ENCODE data around the gene LRCH3.
"Not testable (repeated sequence)": the region's sequence is repeated elsewhere in the genome, so short reads cannot be mapped to it uniquely, and the experiment has no call there.

Gene LRCH3

DNA sequence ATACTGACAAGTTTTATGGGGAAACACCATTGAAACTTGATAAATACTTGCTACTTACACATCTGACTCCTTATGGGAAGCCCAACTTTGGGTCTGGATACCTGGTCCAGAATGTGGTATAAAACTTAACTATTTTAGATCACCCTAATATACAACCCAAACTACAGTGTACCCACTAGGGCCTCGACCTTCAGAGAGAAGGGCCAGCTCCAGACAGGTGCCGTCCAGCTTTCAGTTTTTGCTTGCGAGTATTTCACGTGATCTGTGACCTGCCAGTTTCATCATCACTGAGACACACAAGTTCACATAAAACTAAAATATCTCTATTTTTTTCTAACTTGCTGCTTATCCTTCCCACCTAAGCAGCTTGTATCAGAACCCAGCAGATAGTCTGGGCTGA is 99.6 kb downstream of the LRCH3 start:
- no peaks in the 10 kb centered on the region for H3K36me3 ChIP-seq (ENCODE audit: insufficient read depth, low read length)
- no peaks in the 10 kb centered on the region for H3K9me3 ChIP-seq (ENCODE audit: low read length)
- no peaks in the 10 kb centered on the region for H3K4me1 ChIP-seq (ENCODE audit: insufficient read depth, low read length)
- no peak overlapping the region for H3K9ac ChIP-seq (ENCODE audit: low read length)
- no peaks in the 10 kb centered on the region for H3K27me3 ChIP-seq (ENCODE audit: control insufficient read depth in 1 of 2, insufficient read depth in 2 of 2, low read length in 2 of 2)
- H3K27ac ChIP-seq (ENCODE audit: low read depth, low read length): no peak overlapping the region
- no peak overlapping the region for H3K4me3 ChIP-seq (ENCODE audit: low read depth in 1 of 2, low read length in 2 of 2)

- no peaks in the 10 kb centered on the region for H3K4me1 ChIP-seq (ENCODE audit: insufficient read depth, low read length)
- H3K27ac ChIP-seq (ENCODE audit: low read depth, low read length): no peak overlapping the region
- H3K27me3 ChIP-seq (ENCODE audit: control insufficient read depth in 1 of 2, insufficient read depth in 2 of 2, low read length in 2 of 2): no peaks in the 10 kb centered on the region
- H3K36me3 ChIP-seq (ENCODE audit: insufficient read depth, low read length): no peaks in the 10 kb centered on the region
- no peak overlapping the region for H3K9ac ChIP-seq (ENCODE audit: low read length)
- H3K9me3 ChIP-seq (ENCODE audit: low read length): no peaks in the 10 kb centered on the region
- no peak overlapping the region for H3K4me3 ChIP-seq (ENCODE audit: low read depth in 1 of 2, low read length in 2 of 2)
Observed at GRCh38 chr3:197892162-197892561, 101.1 kb downstream of the LRCH3 start.

GRCh38 chr3:197896421-197896820 is 105.4 kb downstream of the LRCH3 start:
- Histone ChIP-seq H3K9me3 (ENCODE audit: low read length) (no peaks in the 10 kb centered on the region), H3K27ac (ENCODE audit: low read depth, low read length) (no peak overlapping the region), H3K36me3 (ENCODE audit: insufficient read depth, low read length) (no peaks in the 10 kb centered on the region)

DNA sequence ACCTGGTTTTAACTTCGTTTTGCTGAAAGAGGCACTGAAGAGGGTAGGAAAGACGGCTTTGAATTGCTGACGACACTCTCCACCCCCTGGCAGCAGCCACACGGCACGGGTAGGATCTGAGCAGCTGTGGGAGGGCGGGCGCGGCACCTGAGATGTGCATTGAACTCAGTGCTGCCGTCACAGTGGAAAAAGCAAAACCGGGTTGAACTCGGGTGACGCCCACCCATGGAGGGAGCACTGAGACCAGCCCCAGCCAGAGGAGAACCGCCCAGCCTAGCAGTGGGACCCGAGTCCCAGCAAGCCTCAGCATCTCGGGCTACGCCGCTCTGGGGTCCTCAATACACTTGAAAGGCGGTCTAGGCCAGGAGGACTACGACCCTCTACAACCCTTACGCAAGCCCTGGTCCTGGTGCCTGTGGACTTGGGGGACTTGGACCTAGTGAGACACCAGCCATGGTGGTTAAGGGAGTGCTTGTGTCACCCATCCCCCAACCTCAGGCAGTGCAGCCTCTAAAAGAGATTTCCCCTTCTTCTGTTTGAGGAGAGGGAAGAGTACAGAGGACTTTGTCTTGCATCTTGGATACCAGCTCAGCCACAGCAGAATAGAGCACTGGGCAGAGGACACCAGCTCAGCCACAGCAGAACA is 108.9 kb downstream of the LRCH3 start:
- Histone ChIP-seq H3K9ac (ENCODE audit: low read length) (no peak overlapping the region), H3K4me1 (ENCODE audit: insufficient read depth, low read length) (no peaks in the 10 kb centered on the region), H3K27me3 (ENCODE audit: control insufficient read depth in 1 of 2, insufficient read depth in 2 of 2, low read length in 2 of 2) (no peaks in the 10 kb centered on the region), H3K36me3 (ENCODE audit: insufficient read depth, low read length) (no peaks in the 10 kb centered on the region), H3K27ac (ENCODE audit: low read depth, low read length) (no peak overlapping the region), H3K4me3 (ENCODE audit: low read depth in 1 of 2, low read length in 2 of 2) (no peak overlapping the region), H3K9me3 (ENCODE audit: low read length) (no peaks in the 10 kb centered on the region)

More at GRCh38 chr3:197896421-197896820, 105.4 kb downstream of the LRCH3 start:
- Histone ChIP-seq H3K4me3 (ENCODE audit: low read depth in 1 of 2, low read length in 2 of 2) (no peak overlapping the region), H3K4me1 (ENCODE audit: insufficient read depth, low read length) (no peaks in the 10 kb centered on the region), H3K27me3 (ENCODE audit: control insufficient read depth in 1 of 2, insufficient read depth in 2 of 2, low read length in 2 of 2) (no peaks in the 10 kb centered on the region), H3K9ac (ENCODE audit: low read length) (no peak overlapping the region)

- Histone ChIP-seq H3K4me3 (ENCODE audit: low read depth in 1 of 2, low read length in 2 of 2) (no peak overlapping the region), H3K9ac (ENCODE audit: low read length) (no peak overlapping the region), H3K27me3 (ENCODE audit: control insufficient read depth in 1 of 2, insufficient read depth in 2 of 2, low read length in 2 of 2) (no peaks in the 10 kb centered on the region), H3K4me1 (ENCODE audit: insufficient read depth, low read length) (peaks cover 7% of the 10 kb centered on the region), H3K9me3 (ENCODE audit: low read length) (no peaks in the 10 kb centered on the region), H3K36me3 (ENCODE audit: insufficient read depth, low read length) (no peaks in the 10 kb centered on the region), H3K27ac (ENCODE audit: low read depth, low read length) (no peak overlapping the region)
Observed at GRCh38 chr3:197901626-197902025, 110.6 kb downstream of the LRCH3 start.

- Histone ChIP-seq H3K4me1 (ENCODE audit: insufficient read depth, low read length) (peaks cover 7% of the 10 kb centered on the region), H3K36me3 (ENCODE audit: insufficient read depth, low read length) (no peaks in the 10 kb centered on the region), H3K27ac (ENCODE audit: low read depth, low read length) (no peak overlapping the region), H3K4me3 (ENCODE audit: low read depth in 1 of 2, low read length in 2 of 2) (no peak overlapping the region), H3K27me3 (ENCODE audit: control insufficient read depth in 1 of 2, insufficient read depth in 2 of 2, low read length in 2 of 2) (no peaks in the 10 kb centered on the region), H3K9me3 (ENCODE audit: low read length) (no peaks in the 10 kb centered on the region), H3K9ac (ENCODE audit: low read length) (no peak overlapping the region)
Observed at GRCh38 chr3:197906023-197906849, 115.2 kb downstream of the LRCH3 start.

- H3K9me3 ChIP-seq (ENCODE audit: low read length): no peaks in the 10 kb centered on the region
- H3K4me1 ChIP-seq (ENCODE audit: insufficient read depth, low read length): peaks cover 7% of the 10 kb centered on the region
- H3K27me3 ChIP-seq (ENCODE audit: control insufficient read depth in 1 of 2, insufficient read depth in 2 of 2, low read length in 2 of 2): no peaks in the 10 kb centered on the region
- H3K27ac ChIP-seq (ENCODE audit: low read depth, low read length): no peak overlapping the region
- H3K4me3 ChIP-seq (ENCODE audit: low read depth in 1 of 2, low read length in 2 of 2): no peak overlapping the region
- no peaks in the 10 kb centered on the region for H3K36me3 ChIP-seq (ENCODE audit: insufficient read depth, low read length)
- no peak overlapping the region for H3K9ac ChIP-seq (ENCODE audit: low read length)
Observed at GRCh38 chr3:197906850-197907187, 115.8 kb downstream of the LRCH3 start.

DNA sequence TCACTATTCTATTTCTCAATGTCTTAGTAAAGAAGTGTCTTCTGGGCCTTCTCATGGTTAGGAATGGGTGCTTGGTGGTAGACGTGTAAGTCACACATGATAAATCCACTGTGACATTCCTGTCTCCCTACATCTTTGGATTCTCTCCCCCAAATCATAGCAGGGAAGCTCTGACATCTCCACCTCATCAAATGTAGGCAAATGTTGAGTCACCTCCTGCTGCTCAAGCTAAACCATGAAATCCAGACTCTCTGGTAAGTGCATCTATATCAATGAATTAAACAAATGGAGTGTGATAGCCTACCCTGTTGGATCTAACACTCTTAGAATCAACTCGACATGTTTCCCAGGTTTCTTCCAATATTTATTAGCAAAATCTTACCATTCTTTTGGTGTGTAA is 116.1 kb downstream of the LRCH3 start:
- H3K27me3 ChIP-seq (ENCODE audit: control insufficient read depth in 1 of 2, insufficient read depth in 2 of 2, low read length in 2 of 2): no peaks in the 10 kb centered on the region
- H3K4me1 ChIP-seq (ENCODE audit: insufficient read depth, low read length): peaks cover 7% of the 10 kb centered on the region
- H3K9ac ChIP-seq (ENCODE audit: low read length): no peak overlapping the region
- H3K9me3 ChIP-seq (ENCODE audit: low read length): no peaks in the 10 kb centered on the region
- H3K27ac ChIP-seq (ENCODE audit: low read depth, low read length): no peak overlapping the region
- H3K4me3 ChIP-seq (ENCODE audit: low read depth in 1 of 2, low read length in 2 of 2): no peak overlapping the region
- no peaks in the 10 kb centered on the region for H3K36me3 ChIP-seq (ENCODE audit: insufficient read depth, low read length)

DNA sequence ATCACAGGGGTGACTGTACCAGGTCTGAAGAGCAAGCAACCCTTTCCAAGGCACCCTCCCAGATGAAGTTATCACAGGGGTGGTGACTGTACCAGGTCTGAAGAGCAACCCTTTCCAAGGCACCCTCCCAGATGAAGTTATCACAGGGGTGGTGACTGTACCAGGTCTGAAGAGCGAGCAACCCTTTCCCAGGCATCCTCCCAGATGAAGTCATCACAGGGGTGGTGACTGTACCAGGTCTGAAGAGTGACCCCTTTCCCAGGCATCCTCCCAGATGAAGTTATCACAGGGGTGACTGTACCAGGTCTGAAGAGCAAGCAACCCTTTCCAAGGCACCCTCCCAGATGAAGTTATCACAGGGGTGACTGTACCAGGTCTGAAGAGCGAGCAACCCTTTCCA is 117.5 kb downstream of the LRCH3 start:
- H3K27ac ChIP-seq (ENCODE audit: low read depth, low read length); H3K27me3 ChIP-seq (ENCODE audit: control insufficient read depth in 1 of 2, insufficient read depth in 2 of 2, low read length in 2 of 2); H3K9ac ChIP-seq (ENCODE audit: low read length); H3K9me3 ChIP-seq (ENCODE audit: low read length); H3K36me3 ChIP-seq (ENCODE audit: insufficient read depth, low read length); H3K4me3 ChIP-seq (ENCODE audit: low read depth in 1 of 2, low read length in 2 of 2); H3K4me1 ChIP-seq (ENCODE audit: insufficient read depth, low read length): not testable (repeated sequence)

DNA sequence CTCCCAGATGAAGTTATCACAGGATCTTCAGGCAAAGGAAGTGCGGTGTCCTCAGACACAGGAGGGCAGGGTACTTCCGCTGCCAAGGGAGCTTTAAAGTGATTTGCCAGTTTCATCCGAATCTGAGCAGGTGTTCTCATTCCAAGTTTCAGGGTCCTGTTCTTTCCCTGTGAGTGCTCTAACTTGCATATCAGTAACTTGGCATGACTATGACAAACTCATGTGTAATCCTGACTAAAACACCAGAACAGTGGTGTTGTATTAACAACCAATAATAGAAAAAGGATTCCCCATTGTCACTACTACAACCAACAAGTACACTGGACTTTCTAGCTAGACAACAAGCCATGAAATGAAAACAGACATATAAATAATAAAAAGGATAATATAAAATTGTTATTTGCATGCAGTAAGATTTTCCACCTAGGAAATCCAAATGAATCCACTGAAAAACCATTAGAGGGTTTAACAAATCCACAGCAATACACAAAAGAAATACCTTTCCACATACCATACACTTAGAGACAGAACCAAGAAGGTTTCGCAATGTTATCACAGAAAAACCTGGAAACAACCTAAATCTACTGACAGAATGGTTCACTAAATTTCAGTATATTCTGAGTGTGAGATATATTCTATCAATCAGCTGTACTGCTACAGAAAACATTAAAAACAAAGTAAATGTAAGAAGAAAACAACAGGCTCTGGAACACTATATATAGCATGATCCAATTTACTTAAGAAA is 118.1 kb downstream of the LRCH3 start:
- no peak overlapping the region for H3K4me3 ChIP-seq (ENCODE audit: low read depth in 1 of 2, low read length in 2 of 2)
- no peak overlapping the region for H3K9ac ChIP-seq (ENCODE audit: low read length)
- H3K4me1 ChIP-seq (ENCODE audit: insufficient read depth, low read length): peaks cover 7% of the 10 kb centered on the region
- no peaks in the 10 kb centered on the region for H3K36me3 ChIP-seq (ENCODE audit: insufficient read depth, low read length)
- H3K27me3 ChIP-seq (ENCODE audit: control insufficient read depth in 1 of 2, insufficient read depth in 2 of 2, low read length in 2 of 2): no peaks in the 10 kb centered on the region
- H3K9me3 ChIP-seq (ENCODE audit: low read length): no peaks in the 10 kb centered on the region
- H3K27ac ChIP-seq (ENCODE audit: low read depth, low read length): no peak overlapping the region

- no peak overlapping the region for H3K4me3 ChIP-seq (ENCODE audit: low read depth in 1 of 2, low read length in 2 of 2)
- H3K9ac ChIP-seq (ENCODE audit: low read length): no peak overlapping the region
- H3K27me3 ChIP-seq (ENCODE audit: control insufficient read depth in 1 of 2, insufficient read depth in 2 of 2, low read length in 2 of 2): no peaks in the 10 kb centered on the region
- H3K36me3 ChIP-seq (ENCODE audit: insufficient read depth, low read length): no peaks in the 10 kb centered on the region
- no peaks in the 10 kb centered on the region for H3K9me3 ChIP-seq (ENCODE audit: low read length)
- H3K27ac ChIP-seq (ENCODE audit: low read depth, low read length): no peak overlapping the region
- no peaks in the 10 kb centered on the region for H3K4me1 ChIP-seq (ENCODE audit: insufficient read depth, low read length)
Observed at GRCh38 chr3:197912741-197913476, 121.9 kb downstream of the LRCH3 start.
